ENCODE data around the gene FLRT3. TPM values are rescaled to one million over a fixed set of nuclear protein-coding genes. Genes with fewer than 3 reads are reported as not detected.

FLRT3 gene
- total RNA-seq, 1 experiment from 2014 or later, result 2.1 TPM

DNA sequence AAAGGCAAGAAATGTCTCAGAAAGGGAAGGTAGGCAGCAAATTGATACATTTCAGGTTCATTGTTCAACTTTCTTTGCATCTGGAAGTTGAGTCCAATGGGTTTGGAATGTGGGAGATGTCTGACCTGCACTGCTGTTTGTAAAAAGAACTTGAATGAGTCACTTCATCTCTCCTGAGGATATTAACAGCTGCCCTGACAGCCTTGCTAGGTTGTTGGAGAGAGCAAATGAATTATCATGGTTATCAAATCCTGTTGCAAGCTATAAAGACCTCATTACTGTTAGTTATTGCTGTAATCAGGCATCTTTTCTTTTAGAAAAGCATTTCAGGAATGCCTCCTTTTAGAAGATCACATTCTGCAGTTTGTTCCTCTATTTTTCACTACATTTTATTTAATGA, 23.0 kb upstream of the FLRT3 start:
- no peak for DNase-seq
- H3K27ac Mint-ChIP-seq, result no peak overlapping the region

More for the DNA sequence above, 23.0 kb upstream of the FLRT3 start:
- Mint-ChIP-seq H3K4me1 (peaks cover 5% of the 10 kb centered on the region in 2 experiments; a peak in 2 of 4 replicates), H3K4me3 (no peak overlapping the region), H3K36me3 (ENCODE audit: insufficient read depth in 1 of 3, low read depth in 3 of 3) (no peaks in the 10 kb centered on the region; a peak in 1 of 7 replicates), H3K27me3 (ENCODE audit: low read depth) (peaks cover 1% of the 10 kb centered on the region; the same call in 1 of the 2 replicates), H3K9me3 (no peaks in the 10 kb centered on the region)
- no peak overlapping the region for H3K4ac ChIP-seq (ENCODE audit: low read depth, low read length)
- no peak overlapping the region for H3K14ac ChIP-seq (ENCODE audit: insufficient read depth, low read length)
- no peak overlapping the region for H4K8ac ChIP-seq (replicated peaks; ENCODE audit: insufficient read length, low read depth, low read length)
- H3K27me3 ChIP-seq (ENCODE audit: insufficient read depth, low read length), result no peaks in the 10 kb centered on the region
- no peak overlapping the region for H4K5ac ChIP-seq (ENCODE audit: insufficient read length, low read depth, low read length)
- H2BK12ac ChIP-seq (ENCODE audit: insufficient read length, low read depth, low read length), result no peak overlapping the region
- no peak overlapping the region for H2BK20ac ChIP-seq (ENCODE audit: low read depth, low read length, poor library complexity, severe bottlenecking)
- H3K27ac ChIP-seq (ENCODE audit: insufficient read length, low read depth, low read length), result no peak overlapping the region
- H2BK5ac ChIP-seq (ENCODE audit: insufficient read length, low read length), result no peak overlapping the region
- H3K9me3 ChIP-seq (ENCODE audit: control insufficient read depth, low read depth, low read length), result no peaks in the 10 kb centered on the region
- H3K4me1 ChIP-seq (ENCODE audit: insufficient read depth, low read length), result peaks cover 2% of the 10 kb centered on the region; the same call in 1 of the 2 replicates
- TF ChIP-seq, protein P1, sequence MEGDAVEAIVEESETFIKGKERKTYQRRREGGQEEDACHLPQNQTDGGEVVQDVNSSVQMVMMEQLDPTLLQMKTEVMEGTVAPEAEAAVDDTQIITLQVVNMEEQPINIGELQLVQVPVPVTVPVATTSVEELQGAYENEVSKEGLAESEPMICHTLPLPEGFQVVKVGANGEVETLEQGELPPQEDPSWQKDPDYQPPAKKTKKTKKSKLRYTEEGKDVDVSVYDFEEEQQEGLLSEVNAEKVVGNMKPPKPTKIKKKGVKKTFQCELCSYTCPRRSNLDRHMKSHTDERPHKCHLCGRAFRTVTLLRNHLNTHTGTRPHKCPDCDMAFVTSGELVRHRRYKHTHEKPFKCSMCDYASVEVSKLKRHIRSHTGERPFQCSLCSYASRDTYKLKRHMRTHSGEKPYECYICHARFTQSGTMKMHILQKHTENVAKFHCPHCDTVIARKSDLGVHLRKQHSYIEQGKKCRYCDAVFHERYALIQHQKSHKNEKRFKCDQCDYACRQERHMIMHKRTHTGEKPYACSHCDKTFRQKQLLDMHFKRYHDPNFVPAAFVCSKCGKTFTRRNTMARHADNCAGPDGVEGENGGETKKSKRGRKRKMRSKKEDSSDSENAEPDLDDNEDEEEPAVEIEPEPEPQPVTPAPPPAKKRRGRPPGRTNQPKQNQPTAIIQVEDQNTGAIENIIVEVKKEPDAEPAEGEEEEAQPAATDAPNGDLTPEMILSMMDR (conservative IDR thresholded peaks at IDR 0.05), result no peak
- no peaks in the 10 kb centered on the region for H3K79me1 ChIP-seq (ENCODE audit: insufficient read depth, low read depth, low read length, poor library complexity, severe bottlenecking)
- H3K4me2 ChIP-seq (ENCODE audit: insufficient read depth, insufficient read length, low read length), result no peak overlapping the region
- H3K18ac ChIP-seq (ENCODE audit: insufficient read length, low read depth, low read length), result no peak overlapping the region
- H2AFZ ChIP-seq (ENCODE audit: low read length), result no peak overlapping the region
- no peaks in the 10 kb centered on the region for H4K20me1 ChIP-seq (ENCODE audit: control insufficient read depth, insufficient read depth, insufficient read length)
- H2AK5ac ChIP-seq (ENCODE audit: insufficient read length, low read length), result no peak overlapping the region
- H3K79me2 ChIP-seq (ENCODE audit: insufficient read depth, low read length), result no peaks in the 10 kb centered on the region
- no peak overlapping the region for H2BK120ac ChIP-seq (ENCODE audit: low read depth, low read length, poor library complexity, severe bottlenecking)
- H3K23me2 ChIP-seq (ENCODE audit: insufficient read length, low read depth, low read length, poor library complexity, severe bottlenecking), result no peaks in the 10 kb centered on the region
- no peak overlapping the region for H3K23ac ChIP-seq (ENCODE audit: insufficient read length, low read depth, low read length)
- no peak overlapping the region for H2BK15ac ChIP-seq (ENCODE audit: low read depth, low read length)
- no peak overlapping the region for H3T11ph ChIP-seq (ENCODE audit: low read length)
- H3K9ac ChIP-seq (ENCODE audit: extremely low read depth, insufficient read length, low read length), result no peak overlapping the region
- no peak overlapping the region for H3K56ac ChIP-seq (ENCODE audit: insufficient read length, low read depth, low read length)
- no peak overlapping the region for H4K91ac ChIP-seq (ENCODE audit: insufficient read length, low read depth, low read length)
